NAMALWA (cell line): Measurements from ENCODE around the gene YY1.
"Not testable (repeated sequence)": the region's sequence is repeated elsewhere in the genome, so short reads cannot be mapped to it uniquely, and the experiment has no call there.

Source experiments
- DNase-seq: peaks from one replicate; pipeline ENCODE4 v3.0.0-alpha.2; 2015; ENCODE audit warnings: low spot score

The YY1 gene

DNA sequence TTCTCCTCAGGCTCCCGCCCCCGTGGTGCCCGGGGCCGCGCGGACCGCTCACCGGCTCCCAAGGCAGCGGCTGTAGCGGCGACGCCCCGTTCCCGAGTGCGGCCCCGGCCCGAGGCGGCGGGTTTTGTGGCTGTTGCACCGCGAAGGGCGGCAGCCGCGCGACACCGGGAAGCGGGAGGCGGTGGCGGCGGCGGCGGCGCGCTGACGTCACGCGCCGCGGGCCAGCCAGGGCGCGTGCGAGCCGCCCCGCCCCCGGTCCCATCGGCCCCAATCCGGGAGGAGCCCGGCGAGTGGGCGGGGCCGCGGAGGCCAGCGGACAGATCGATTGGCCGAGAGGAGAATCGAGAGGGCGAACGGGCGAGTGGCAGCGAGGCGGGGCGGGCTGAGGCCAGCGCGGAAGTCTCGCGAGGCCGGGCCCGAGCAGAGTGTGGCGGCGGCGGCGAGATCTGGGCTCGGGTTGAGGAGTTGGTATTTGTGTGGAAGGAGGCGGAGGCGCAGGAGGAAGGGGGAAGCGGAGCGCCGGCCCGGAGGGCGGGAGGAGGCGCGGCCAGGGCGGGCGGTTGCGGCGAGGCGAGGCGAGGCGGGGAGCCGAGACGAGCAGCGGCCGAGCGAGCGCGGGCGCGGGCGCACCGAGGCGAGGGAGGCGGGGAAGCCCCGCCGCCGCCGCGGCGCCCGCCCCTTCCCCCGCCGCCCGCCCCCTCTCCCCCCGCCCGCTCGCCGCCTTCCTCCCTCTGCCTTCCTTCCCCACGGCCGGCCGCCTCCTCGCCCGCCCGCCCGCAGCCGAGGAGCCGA is at the start of gene YY1:
Gene YY1 (plus strand): TSS at position 726 of the 792 bp plus-strand sequence. CDS start 101 bp downstream, outside the sequence.
- DNase-seq, result peak; percentile 97

- DNase-seq, result no peak
These were observed 48.8 kb upstream of the YY1 start for GRCh38 chr14:100190126-100190525.

DNA sequence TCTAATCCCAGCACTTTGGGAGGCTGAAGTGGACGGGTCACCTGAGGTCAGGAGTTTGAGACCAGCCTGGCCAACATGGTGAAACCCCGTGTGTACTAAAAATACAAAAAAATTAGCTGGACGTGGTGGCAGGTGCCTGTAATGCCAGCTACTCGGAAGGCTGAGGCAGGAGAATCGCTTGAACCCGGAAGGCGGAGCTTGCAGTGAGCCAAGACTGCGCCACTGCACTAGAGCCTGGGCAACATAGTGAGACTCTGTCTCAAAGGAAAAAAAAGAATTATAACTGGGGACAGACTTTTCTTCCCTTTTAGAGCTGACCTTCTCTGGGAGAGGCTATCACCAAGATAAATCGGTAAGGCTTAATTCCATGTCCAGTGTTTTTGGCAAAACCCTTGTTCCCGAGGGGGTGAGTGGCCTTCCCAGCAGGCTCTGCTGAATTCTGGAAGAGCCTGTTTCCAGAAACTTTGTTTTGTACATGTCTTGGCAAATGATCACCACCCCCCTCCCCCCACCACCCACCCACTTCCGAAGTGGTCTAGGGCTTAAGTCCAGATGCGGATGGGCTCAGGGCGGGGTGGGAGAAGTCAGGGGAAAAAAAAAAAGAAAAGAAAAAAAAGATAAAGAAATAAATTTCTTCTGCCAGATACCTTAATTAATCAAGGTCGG is 47.2 kb upstream of the YY1 start:
- no peak for DNase-seq

DNA sequence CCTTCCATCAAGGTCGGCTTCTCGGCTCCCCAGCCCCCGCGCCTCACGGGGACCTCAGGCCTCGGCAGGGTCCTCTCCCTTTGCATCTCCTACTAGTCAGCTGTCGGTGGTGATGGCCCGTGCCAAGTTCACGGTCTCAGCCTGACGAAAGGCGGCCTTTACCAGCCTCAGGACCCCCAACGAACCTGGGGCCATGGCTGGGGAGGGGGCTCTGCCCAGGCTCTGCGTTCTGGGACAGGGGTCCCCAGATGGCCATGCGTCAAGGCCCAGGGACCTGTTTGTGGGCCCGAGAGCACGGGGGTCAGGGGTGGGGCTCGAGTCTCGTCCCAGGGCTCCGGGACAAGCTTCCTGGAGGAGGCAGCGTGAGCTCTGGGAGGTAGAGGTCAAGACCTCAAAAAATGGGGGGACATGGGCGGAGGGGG is 46.7 kb upstream of the YY1 start:
- no peak for DNase-seq

- peak; percentile 99 for DNase-seq
These were observed 46.1 kb upstream of the YY1 start for GRCh38 chr14:100192672-100193416.

- DNase-seq, result no peak
These were observed 45.3 kb upstream of the YY1 start for GRCh38 chr14:100193417-100194357.

DNA sequence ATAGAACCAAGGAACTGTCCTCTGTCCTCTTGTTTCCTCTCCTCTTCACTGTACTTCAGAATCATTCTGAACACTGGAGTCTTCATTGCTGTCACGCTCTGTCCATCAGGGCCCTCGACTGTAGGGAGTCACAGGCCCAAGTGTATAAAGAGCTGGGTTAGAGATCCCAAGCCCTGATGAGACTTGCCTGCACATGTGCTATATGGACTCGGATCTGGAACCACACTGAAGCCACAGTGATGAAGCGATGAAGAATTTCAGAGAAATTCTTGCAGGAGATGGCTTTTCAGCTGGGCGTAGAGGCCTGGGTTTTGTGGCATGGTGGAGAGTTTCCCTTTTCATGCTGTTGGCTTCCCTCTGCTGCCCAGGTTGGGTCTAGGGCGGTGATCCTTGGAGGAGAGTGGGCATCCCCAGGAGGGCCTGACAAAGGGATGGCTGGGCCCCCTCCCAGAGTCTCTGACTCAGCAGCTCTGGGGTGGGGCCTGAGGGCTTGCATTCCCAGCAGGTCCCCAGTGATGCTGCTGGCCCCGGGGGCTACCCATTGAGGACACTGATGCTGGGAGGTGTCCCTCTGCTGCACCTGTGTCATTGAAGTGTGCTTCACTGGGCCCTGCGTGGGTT is 39.6 kb upstream of the YY1 start:
- no peak for DNase-seq

- DNase-seq, result no peak
These were observed 38.6 kb upstream of the YY1 start for GRCh38 chr14:100200311-100200710.

- no peak for DNase-seq
These were observed 37.2 kb upstream of the YY1 start for GRCh38 chr14:100201701-100202100.

DNA sequence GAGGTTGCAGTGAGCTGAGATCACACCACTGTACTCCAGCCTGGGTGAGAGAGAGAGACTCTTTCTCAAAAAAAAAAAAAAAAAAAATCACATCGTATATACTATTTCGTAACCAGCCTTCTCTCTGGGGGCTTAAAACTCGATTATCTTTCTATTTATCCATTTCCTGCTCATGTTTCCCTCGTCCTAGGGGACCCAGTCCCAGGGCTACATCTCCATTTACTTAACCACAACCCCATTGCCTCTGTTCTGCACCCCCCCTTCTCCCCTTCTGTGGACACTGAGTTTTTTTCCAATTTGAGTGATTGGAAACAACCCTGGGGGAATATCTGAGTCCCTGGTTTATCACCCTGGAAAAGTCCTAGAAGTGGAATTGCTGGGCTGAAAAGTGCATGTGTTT is 36.2 kb upstream of the YY1 start:
- DNase-seq, result no peak

GRCh38 chr14:100203146-100203545 is 35.8 kb upstream of the YY1 start:
- DNase-seq, result no peak

DNA sequence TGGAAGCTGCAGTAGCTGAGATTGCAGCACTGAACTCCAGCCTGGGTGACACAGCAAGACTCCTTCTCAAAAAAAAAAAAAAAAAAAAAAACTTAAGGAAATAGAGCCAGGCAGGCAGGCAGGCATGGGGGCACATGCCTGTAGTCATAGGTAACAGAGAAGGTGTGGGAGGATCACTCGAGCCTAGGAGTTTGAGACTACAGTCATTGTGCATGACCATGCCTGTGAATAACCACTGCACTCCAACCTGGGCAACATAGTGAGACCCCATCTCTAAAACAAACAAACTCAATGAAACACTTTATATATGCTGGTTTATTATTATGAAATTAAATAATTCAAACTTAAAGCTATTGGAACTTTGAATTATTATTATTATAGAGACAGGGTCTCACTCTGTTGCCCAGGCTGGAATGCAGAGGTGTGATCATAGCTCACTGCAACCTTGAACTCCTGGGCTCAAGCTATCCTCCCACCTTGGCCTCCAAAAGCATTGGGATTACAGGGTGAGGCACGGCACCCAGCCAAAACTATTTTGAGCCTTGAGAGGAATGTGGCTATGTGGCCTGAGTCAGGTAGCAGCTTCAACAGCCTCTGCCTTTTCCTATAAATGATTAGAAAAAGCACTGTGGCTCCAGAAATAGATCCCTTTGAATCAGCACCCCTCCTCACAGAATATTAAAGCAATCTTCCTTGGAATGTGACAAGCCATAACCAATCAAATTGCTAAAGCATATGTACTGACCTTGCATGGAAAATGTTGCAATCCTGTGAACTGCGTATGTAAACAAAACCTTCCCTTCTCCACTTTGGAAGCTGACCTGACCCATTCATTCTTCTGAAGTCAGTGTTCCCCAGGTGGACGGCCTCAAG is 34.7 kb upstream of the YY1 start:
- no peak for DNase-seq

DNA sequence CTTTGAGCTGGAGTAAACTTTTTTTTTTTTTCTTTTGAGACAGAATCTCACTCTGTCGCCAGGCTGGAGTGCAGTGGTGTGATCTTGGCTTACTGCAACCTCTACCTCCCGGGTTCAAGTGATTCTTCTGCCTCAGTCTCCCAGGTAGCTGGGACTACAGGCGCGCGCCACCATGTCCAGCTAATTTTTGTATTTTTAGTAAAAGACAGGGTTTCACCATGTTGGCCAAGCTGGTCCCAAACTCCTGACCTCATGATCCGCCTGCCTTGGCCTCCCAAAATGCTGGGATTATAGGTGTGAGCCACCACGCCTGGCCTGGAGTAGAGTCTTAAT is 34.1 kb upstream of the YY1 start:
- DNase-seq, result not testable (repeated sequence)

GRCh38 chr14:100207588-100207987 is 31.4 kb upstream of the YY1 start:
- not testable (repeated sequence) for DNase-seq

DNA sequence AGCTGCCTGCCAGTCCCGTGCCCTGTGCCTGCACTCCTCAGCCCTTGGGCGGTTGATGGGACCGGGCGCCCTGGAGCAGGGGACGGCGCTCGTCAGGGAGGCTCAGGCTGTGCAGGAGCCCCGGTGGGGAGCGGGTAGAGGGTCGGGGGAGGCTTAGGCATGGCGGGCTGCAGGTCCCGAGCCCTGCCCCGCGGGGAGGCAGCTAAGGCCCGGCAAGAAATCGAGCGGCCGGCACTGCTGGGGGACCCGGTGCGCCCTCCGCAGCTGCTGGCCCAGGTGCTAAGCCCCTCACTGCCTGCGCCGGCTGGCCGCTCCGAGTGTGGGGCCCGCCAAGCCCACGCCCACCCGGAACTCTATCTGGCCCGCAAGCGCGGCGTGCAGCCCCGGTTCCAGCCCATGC is 30.8 kb upstream of the YY1 start:
- not testable (repeated sequence) for DNase-seq

DNA sequence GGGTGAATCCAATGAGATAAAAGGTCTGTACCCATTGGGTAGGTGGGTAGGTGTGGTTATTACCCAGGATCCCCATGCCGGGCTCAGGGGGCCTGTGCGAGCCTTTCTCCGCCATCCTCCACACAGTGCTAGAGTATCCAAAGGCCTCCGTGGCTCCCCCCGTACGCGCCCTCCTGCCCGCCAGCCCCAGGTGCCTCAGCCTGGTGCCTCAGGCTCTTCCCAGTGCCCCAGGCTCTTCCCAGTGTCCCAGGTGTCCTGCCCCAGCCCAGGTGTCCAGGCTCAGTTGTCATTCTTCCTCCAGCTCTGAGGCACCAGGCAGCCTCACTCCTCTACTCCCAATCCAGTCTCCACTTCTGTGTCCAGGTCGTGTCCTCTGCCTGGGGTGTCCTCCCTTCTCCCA is 27.6 kb upstream of the YY1 start:
- DNase-seq, result no peak

DNA sequence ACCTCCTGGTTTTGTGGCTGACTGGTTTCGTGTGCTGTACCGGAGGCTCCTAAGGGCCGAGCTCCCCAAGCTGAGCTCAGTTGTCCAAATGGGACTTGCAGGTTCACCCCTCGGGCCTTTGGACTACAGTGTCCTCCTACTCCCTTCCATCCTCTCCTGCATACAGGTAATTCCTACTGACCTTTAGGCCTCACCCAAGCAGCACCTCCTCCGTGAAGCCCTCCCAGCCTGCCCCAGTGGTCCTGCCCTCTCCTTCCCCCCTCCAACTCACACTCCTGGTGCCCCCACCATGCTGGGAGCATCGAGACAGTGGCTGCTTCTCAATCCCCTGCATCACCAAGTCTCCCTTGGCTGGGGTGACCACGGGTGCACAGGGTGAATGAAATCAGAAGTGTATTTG is 27.1 kb upstream of the YY1 start:
- DNase-seq, result no peak

GRCh38 chr14:100212476-100213333 is 26.2 kb upstream of the YY1 start:
- DNase-seq, result no peak

- no peak for DNase-seq
These were observed 25.4 kb upstream of the YY1 start for GRCh38 chr14:100213587-100213955.
